ENCODE data around the gene KIF3C.
A peak's percentile ranks its signal among the peaks of the same experiment; 100 is the strongest.
"Not testable (repeated sequence)": the region's sequence is repeated elsewhere in the genome, so short reads cannot be mapped to it uniquely, and the experiment has no call there.

Gene KIF3C

GRCh38 chr2:25909574-25909973 lies 72.7 kb downstream of the KIF3C start:
- POLR2A ChIA-PET, CTCF ChIA-PET: not testable (repeated sequence)
- 0 out of 2 replicates have a peak, but pooled peaks have one; percentile 8 for TF ChIP-seq ZNF426 (tag by site-specific recombination; IDR thresholded peaks at IDR 0.05)

GRCh38 chr2:25905126-25905525 lies 77.2 kb downstream of the KIF3C start:
- H3K4me3 ChIP-seq (ENCODE audit: low read depth, low read length): no peak overlapping the region
- no peaks in the 10 kb centered on the region for H3K9me3 ChIP-seq (ENCODE audit: control insufficient read depth, insufficient read depth, low read depth, low read length)
- TF ChIP-seq ZNF223 (tag by site-specific recombination; IDR thresholded peaks at IDR 0.05) (no peak), ZNF560 (tag by site-specific recombination; IDR thresholded peaks at IDR 0.05; ENCODE audit: borderline replicate concordance) (no peak), ZNF48 (tag by site-specific recombination; IDR thresholded peaks at IDR 0.05) (no peak), ZNF341 (tag by site-specific recombination; IDR thresholded peaks at IDR 0.05; ENCODE audit: low read depth) (no peak), MYNN (tag by site-specific recombination; IDR thresholded peaks at IDR 0.05; ENCODE audit: borderline replicate concordance) (no peak), IKZF3 (tag by site-specific recombination; IDR thresholded peaks at IDR 0.05) (no peak), ZNF785 (tag by site-specific recombination; IDR thresholded peaks at IDR 0.05) (no peak), KLF1 (tag by site-specific recombination; IDR thresholded peaks at IDR 0.05) (no peak), ZNF433 (tag by site-specific recombination; IDR thresholded peaks at IDR 0.05; ENCODE audit: low read depth) (no peak), HIC1 (tag by site-specific recombination; IDR thresholded peaks at IDR 0.05) (no peak), SP7 (tag by site-specific recombination; IDR thresholded peaks at IDR 0.05) (no peak), ZNF768 (tag by site-specific recombination; IDR thresholded peaks at IDR 0.05) (no peak), YY1 (tag by site-specific recombination; IDR thresholded peaks at IDR 0.05) (no peak)
- H3K27ac ChIP-seq (ENCODE audit: extremely low read depth, low read depth, low read length): no peak overlapping the region
- CTCF ChIA-PET: no interaction called here
- POLR2A ChIA-PET: interaction anchor here (0.6 kb wide), 1 partner anchor 381 kb away, joined by 3 read pairs; no protein-coding TSS in a partner anchor
- H3K4me1 ChIP-seq (ENCODE audit: control insufficient read depth, insufficient read depth, low read length): no peaks in the 10 kb centered on the region
- H3K36me3 ChIP-seq (ENCODE audit: control insufficient read depth in 2 of 2, insufficient read depth in 1 of 2, low read length in 2 of 2): no peaks in the 10 kb centered on the region

More at GRCh38 chr2:25909574-25909973, 72.7 kb downstream of the KIF3C start:
- not testable (repeated sequence) for H3K4me3 ChIP-seq (ENCODE audit: low read depth, low read length); H3K36me3 ChIP-seq (ENCODE audit: control insufficient read depth in 2 of 2, insufficient read depth in 1 of 2, low read length in 2 of 2); H3K9me3 ChIP-seq (ENCODE audit: control insufficient read depth, insufficient read depth, low read depth, low read length); H3K4me1 ChIP-seq (ENCODE audit: control insufficient read depth, insufficient read depth, low read length); H3K27ac ChIP-seq (ENCODE audit: extremely low read depth, low read depth, low read length)

- H3K4me3 ChIP-seq (ENCODE audit: low read depth, low read length): no peak overlapping the region
- TF ChIP-seq ZNF529 (tag by site-specific recombination; IDR thresholded peaks at IDR 0.05; ENCODE audit: insufficient replicate concordance): no peak
- no peak for TF ChIP-seq ZNF548 (tag by site-specific recombination; IDR thresholded peaks at IDR 0.05)
- no peak for TF ChIP-seq ZNF449 (tag by site-specific recombination; IDR thresholded peaks at IDR 0.05)
- ChIA-PET CTCF (no interaction called here), POLR2A (no interaction called here)
- no peaks in the 10 kb centered on the region for H3K9me3 ChIP-seq (ENCODE audit: control insufficient read depth, insufficient read depth, low read depth, low read length)
- H3K4me1 ChIP-seq (ENCODE audit: control insufficient read depth, insufficient read depth, low read length): no peaks in the 10 kb centered on the region
- no peak overlapping the region for H3K27ac ChIP-seq (ENCODE audit: extremely low read depth, low read depth, low read length)
- no peaks in the 10 kb centered on the region for H3K36me3 ChIP-seq (ENCODE audit: control insufficient read depth in 2 of 2, insufficient read depth in 1 of 2, low read length in 2 of 2)
These were observed 79.0 kb downstream of the KIF3C start for GRCh38 chr2:25903216-25903776.

All from HEK293 (cell line).